K562 (cell line): ENCODE results near the gene SRPK2. TPM values are rescaled to one million over a fixed set of nuclear protein-coding genes. Genes with fewer than 3 reads are reported as not detected.

ENCODE experiments used
- KDM4B ChIP-seq, 2 experiments: fragments of 450-650 bp in 1 of 2; sonication (generic) in 1 of 2; IDR thresholded peaks; 2 replicates each; pipeline ENCODE4 v1.6.1; 2016 to 2017; ENCODE audit warnings: borderline replicate concordance in 2 of 2, antibody characterized with exemption in 1 of 2, low read depth in 1 of 2, mild to moderate bottlenecking in 1 of 2
- L3MBTL2 ChIP-seq: fragments of 450-650 bp; IDR thresholded peaks from 2 replicates; pipeline ENCODE4 v1.6.1; 2016; ENCODE audit warnings: mild to moderate bottlenecking, moderate library complexity
- NEUROD1 ChIP-seq: fragments of 150-350 bp; IDR thresholded peaks from 2 replicates; pipeline ENCODE4 v1.6.1; 2014; ENCODE audit warnings: borderline replicate concordance, low read length, low read depth; ENCODE audit not compliant: partially characterized antibody
- TFAP4 ChIP-seq: sonication (generic); formaldehyde crosslinking; IDR thresholded peaks from 2 replicates; pipeline ENCODE4 v1.8.0; 2022; ENCODE audit warnings: missing genetic modification reagents, mild to moderate bottlenecking, moderate library complexity, borderline replicate concordance
- ZBTB11 ChIP-seq, 3 experiments: fragments of 200-800 bp in 1 of 3; fragments of 250-450 bp in 1 of 3; fragments of 450-650 bp in 1 of 3; sonication (Bioruptor Pico) in 1 of 3; sonication (Bioruptor generic) in 1 of 3; formaldehyde crosslinking in 1 of 3; IDR thresholded peaks; 2 replicates each; pipeline versions ENCODE4 v1.6.1 to v1.8.0; 2016 to 2022; ENCODE audit warnings: mild to moderate bottlenecking in 2 of 3, missing genetic modification characterization in 2 of 3, missing compliant biosample characterization in 1 of 3, moderate library complexity in 1 of 3
- ZNF121 ChIP-seq: sonication (generic); formaldehyde crosslinking; conservative IDR thresholded peaks from 2 replicates; pipeline ENCODE4 v1.8.0; 2022; ENCODE audit warnings: missing genetic modification reagents
- ZNF398 ChIP-seq: fragments of 250-450 bp; sonication (Bioruptor Pico); IDR thresholded peaks from 2 replicates; pipeline ENCODE4 v1.8.0; 2021; ENCODE audit warnings: moderate library complexity, mild to moderate bottlenecking, inconsistent platforms
- ZNF436 ChIP-seq: fragments of 250-450, 450-650 bp; sonication (Bioruptor Pico); formaldehyde crosslinking; IDR thresholded peaks from 2 replicates; pipeline ENCODE4 v1.7.0; 2020; ENCODE audit warnings: mild to moderate bottlenecking
- ZNF740 ChIP-seq, 3 experiments: fragments of 200-800 bp in 1 of 3; sonication (Bioruptor generic) in 1 of 3; sonication (generic) in 1 of 3; formaldehyde crosslinking in 1 of 3; IDR thresholded peaks; 2 replicates each; pipeline versions ENCODE4 v1.6.1 to v1.8.0; 2016 to 2022; ENCODE audit warnings: mild to moderate bottlenecking in 2 of 3, missing compliant biosample characterization in 2 of 3, missing genetic modification characterization in 2 of 3, missing genetic modification reagents in 1 of 3
- polyA plus RNA-seq, 8 experiments: library from polyadenylated mRNA; depleted of rRNA in 4 of 8; stranded (reverse) in 5 of 8; unstranded in 3 of 8; fragments of >200 nt; fragmentation: Nextera tagmentation in 2 of 8; fragmentation: Illumina TruSeq in 1 of 8; extraction: Ambion mirVana in 2 of 8; extraction: Trizol in 1 of 8; gene quantifications; 2 replicates each; pipeline versions ENCODE4 v1.2.1 to v1.2.3, GENCODE V29; 2011 to 2014; ENCODE audit warnings: inconsistent platforms in 1 of 8, missing spikeins in 1 of 8
- total RNA-seq, 7 experiments: library from RNA; depleted of rRNA in 6 of 7; stranded (reverse); fragments of >200 nt in 6 of 7; fragmentation: Illumina TruSeq in 2 of 7; extraction: Trizol in 2 of 7; gene quantifications; 2 replicates each; pipeline versions ENCODE4 v1.2.1 to v1.2.3, GENCODE V29; 2011 to 2021; ENCODE audit warnings: low replicate concordance in 1 of 7
- TF ChIP-seq, protein P1 (sequence below): fragments of 450-650 bp; IDR thresholded peaks from 2 replicates; pipeline ENCODE4 v1.6.1; 2016; ENCODE audit warnings: mild to moderate bottlenecking
- TF ChIP-seq, protein P2 (sequence below): fragments of 450-650 bp; IDR thresholded peaks from 2 replicates; pipeline ENCODE4 v1.6.1; 2018; ENCODE audit warnings: mild to moderate bottlenecking, low read depth; ENCODE audit not compliant: partially characterized antibody

SRPK2 gene
- total and polyA plus RNA-seq, 9 of the 15 experiments (the other 6 are each of a cell fraction or from before 2014, with no cell fraction given) = 21.5 to 44.7 (median 33.3) TPM

DNA sequence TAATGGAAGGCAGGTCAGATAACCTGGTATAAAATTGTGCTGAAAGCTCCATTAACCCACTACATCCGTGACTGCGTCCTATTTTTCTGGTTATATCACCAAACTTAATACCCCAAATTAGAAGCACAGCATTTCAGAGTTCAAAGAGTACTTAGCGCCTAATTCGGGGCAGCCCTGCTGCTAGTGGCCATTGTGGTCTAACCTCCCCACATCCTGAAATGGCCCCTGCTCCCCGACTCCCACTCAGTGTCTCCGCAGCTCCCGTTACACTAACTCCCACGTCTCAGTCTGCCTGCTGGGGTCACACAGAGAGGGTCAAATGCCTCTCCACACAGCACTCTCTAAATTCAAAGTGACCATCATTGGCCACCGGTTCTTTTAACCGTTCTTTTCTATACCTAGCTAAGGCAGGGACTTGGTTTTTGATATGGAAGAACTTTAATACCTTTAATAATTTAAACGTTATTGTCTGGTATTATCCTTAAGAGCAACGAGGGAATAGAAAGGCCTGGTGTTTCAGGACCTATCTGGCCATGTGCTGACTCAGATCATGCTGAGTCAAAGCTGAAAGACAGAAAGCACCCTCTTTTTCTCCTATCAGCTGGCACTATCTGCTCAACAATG lies 257.6 kb downstream of the SRPK2 start (continued):
- TF ChIP-seq ZNF398 (no peak), TFAP4 (peak; percentile 51; the same call in 1 of the 2 replicates), ZNF740 (CRISPR knock-in tag; IDR thresholded peaks at IDR 0.05) (no peak), ZNF740 (tag; IDR thresholded peaks at IDR 0.05) (peak in 1 of 2 experiments; percentile 71; a peak in 1 of 4 replicates), L3MBTL2 (peak; percentile 93), KDM4B (IDR thresholded peaks at IDR 0.05; ENCODE audit: borderline replicate concordance in 2 of 2, low read depth in 1 of 2) (0 out of 4 replicates have a peak, but pooled peaks of 1 of the 2 experiments have one; percentile 35), ZNF121 (no peak), ZNF436 (CRISPR knock-in tag) (no peak), ZBTB11 (CRISPR knock-in tag; IDR thresholded peaks at IDR 0.05) (peak in 1 of 3 experiments; percentile 18; a peak in 1 of 6 replicates), NEUROD1 (peak; percentile 62)
- TF ChIP-seq, protein P1, sequence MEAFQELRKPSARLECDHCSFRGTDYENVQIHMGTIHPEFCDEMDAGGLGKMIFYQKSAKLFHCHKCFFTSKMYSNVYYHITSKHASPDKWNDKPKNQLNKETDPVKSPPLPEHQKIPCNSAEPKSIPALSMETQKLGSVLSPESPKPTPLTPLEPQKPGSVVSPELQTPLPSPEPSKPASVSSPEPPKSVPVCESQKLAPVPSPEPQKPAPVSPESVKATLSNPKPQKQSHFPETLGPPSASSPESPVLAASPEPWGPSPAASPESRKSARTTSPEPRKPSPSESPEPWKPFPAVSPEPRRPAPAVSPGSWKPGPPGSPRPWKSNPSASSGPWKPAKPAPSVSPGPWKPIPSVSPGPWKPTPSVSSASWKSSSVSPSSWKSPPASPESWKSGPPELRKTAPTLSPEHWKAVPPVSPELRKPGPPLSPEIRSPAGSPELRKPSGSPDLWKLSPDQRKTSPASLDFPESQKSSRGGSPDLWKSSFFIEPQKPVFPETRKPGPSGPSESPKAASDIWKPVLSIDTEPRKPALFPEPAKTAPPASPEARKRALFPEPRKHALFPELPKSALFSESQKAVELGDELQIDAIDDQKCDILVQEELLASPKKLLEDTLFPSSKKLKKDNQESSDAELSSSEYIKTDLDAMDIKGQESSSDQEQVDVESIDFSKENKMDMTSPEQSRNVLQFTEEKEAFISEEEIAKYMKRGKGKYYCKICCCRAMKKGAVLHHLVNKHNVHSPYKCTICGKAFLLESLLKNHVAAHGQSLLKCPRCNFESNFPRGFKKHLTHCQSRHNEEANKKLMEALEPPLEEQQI = no peak
- TF ChIP-seq, protein P2, sequence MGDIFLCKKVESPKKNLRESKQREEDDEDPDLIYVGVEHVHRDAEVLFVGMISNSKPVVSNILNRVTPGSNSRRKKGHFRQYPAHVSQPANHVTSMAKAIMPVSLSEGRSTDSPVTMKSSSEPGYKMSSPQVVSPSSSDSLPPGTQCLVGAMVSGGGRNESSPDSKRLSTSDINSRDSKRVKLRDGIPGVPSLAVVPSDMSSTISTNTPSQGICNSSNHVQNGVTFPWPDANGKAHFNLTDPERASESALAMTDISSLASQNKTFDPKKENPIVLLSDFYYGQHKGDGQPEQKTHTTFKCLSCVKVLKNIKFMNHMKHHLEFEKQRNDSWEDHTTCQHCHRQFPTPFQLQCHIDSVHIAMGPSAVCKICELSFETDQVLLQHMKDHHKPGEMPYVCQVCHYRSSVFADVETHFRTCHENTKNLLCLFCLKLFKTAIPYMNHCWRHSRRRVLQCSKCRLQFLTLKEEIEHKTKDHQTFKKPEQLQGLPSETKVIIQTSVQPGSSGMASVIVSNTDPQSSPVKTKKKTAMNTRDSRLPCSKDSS = no peak
